OCI-LY1 (cell line): ENCODE measurements around the gene P4HA2.

Source experiments
- EZH2 ChIP-seq: fragments of 200-600 bp; sonication (generic), shearing (Covaris generic); IDR thresholded peaks from 2 replicates; pipeline ENCODE4 v1.8.0; 2017; ENCODE audit warnings: borderline replicate concordance, mixed run types, mild to moderate bottlenecking, antibody characterized with exemption, low read length, moderate library complexity, mixed read lengths
- TF ChIP-seq, protein P1 (sequence below): fragments of 200-600 bp; sonication (generic), shearing (Covaris generic); IDR thresholded peaks from 2 replicates; pipeline ENCODE4 v1.5.1; 2017; ENCODE audit warnings: mild to moderate bottlenecking, antibody characterized with exemption, low read length, moderate library complexity, mixed read lengths

DNA sequence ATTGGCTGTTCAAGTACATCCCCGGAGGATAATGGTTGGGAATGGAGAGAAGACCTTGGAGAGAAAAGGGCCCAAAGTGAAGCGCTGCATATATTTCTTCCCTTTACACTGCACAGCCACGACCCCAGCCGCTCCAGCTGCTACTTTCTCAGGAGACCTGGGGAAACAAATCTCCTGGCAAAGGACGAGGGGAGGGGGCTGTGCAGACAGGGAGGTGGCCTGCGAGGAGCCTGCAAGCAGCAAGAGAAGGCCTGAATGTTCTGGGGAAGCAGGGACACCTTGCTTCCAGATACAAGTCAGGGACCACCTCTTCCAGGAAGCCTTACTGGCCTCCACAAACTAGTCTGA, 29.1 kb upstream of the P4HA2 start:
- TF ChIP-seq, protein P1, sequence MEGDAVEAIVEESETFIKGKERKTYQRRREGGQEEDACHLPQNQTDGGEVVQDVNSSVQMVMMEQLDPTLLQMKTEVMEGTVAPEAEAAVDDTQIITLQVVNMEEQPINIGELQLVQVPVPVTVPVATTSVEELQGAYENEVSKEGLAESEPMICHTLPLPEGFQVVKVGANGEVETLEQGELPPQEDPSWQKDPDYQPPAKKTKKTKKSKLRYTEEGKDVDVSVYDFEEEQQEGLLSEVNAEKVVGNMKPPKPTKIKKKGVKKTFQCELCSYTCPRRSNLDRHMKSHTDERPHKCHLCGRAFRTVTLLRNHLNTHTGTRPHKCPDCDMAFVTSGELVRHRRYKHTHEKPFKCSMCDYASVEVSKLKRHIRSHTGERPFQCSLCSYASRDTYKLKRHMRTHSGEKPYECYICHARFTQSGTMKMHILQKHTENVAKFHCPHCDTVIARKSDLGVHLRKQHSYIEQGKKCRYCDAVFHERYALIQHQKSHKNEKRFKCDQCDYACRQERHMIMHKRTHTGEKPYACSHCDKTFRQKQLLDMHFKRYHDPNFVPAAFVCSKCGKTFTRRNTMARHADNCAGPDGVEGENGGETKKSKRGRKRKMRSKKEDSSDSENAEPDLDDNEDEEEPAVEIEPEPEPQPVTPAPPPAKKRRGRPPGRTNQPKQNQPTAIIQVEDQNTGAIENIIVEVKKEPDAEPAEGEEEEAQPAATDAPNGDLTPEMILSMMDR: no peak
- TF ChIP-seq EZH2: no peak
